ENCODE data around the gene MLN.

Gene MLN

GRCh38 chr6:33838983-33839382, 35.2 kb upstream of the MLN start:
- H3K56ac ChIP-seq (ENCODE audit: low read length) = peak overlapping the region; percentile 77
- H2BK5ac ChIP-seq (ENCODE audit: low read length) = peak overlapping the region; percentile 22
- H3K79me2 ChIP-seq (ENCODE audit: control insufficient read depth, insufficient read depth, low read length) = no peaks in the 10 kb centered on the region
- H3K4me3 ChIP-seq (ENCODE audit: low read length) = no peak overlapping the region
- H3K4me2 ChIP-seq (ENCODE audit: low read length) = no peak overlapping the region
- H4K5ac ChIP-seq (ENCODE audit: low read length) = no peak overlapping the region
- H3K18ac ChIP-seq (ENCODE audit: low read length) = no peak overlapping the region
- H4K8ac ChIP-seq (ENCODE audit: low read depth, low read length) = no peak overlapping the region
- no peak for DNase-seq
- no peaks in the 10 kb centered on the region for H3K27me3 ChIP-seq (ENCODE audit: insufficient read depth, low read length, poor library complexity)
- no peak overlapping the region for H3K27ac ChIP-seq (ENCODE audit: low read depth, low read length)
- WGBS (ENCODE audit: extremely low coverage, insufficient coverage, low lambda C conversion rate) = no CpG with 5 or more reads among the region's 10 CpGs
- no peak overlapping the region for H2BK15ac ChIP-seq (replicated peaks; ENCODE audit: low read depth)
- H3K4me1 ChIP-seq (ENCODE audit: control insufficient read depth, low read depth, low read length) = peaks cover 11% of the 10 kb centered on the region
- H2AK5ac ChIP-seq (ENCODE audit: low read length) = no peak overlapping the region
- H3K79me1 ChIP-seq (ENCODE audit: low read length) = no peaks in the 10 kb centered on the region
- H3K9ac ChIP-seq (ENCODE audit: low read length) = no peak overlapping the region
- no peaks in the 10 kb centered on the region for H3K36me3 ChIP-seq (ENCODE audit: control insufficient read depth, insufficient read depth, low read length)
- no peak overlapping the region for H3K23ac ChIP-seq (ENCODE audit: low read length)
- no peak overlapping the region for H3K4ac ChIP-seq (ENCODE audit: low read depth, low read length)
- H2BK120ac ChIP-seq (ENCODE audit: low read depth, low read length) = no peak overlapping the region

DNA sequence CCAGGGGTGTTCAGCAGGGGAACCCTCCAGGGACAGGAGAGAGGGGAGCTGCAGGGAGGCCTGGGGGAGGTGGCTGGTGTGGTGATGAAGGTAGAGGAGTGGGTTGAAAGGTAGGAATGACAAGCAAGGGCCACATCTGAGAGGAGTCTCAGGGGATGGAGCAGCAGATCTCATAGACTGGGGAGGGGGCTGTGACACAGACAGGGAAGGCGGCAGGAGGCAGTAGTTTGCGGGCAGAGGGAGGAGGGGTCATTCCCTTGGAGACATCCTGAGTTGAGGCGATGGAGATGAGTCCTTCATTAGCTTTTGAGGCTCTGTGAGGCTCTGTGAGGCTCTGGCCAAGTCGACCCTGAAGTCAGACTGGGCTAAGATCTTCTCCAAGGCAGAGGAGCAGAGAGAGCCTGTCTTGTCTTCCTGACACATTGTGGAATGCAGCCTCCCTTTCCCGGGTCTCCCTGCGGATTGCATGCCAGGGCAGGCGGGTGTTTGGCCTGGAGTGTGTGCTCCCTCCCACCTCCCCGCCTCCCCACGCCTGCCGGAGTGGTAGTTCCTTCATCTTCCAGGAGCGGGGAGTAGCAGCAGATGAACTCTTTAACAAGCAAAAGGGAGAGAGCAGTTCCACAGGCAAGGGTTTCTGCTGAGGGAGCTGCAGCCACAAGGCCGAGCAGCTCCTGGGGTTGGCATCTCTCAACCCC, 34.3 kb upstream of the MLN start:
- peak; percentile 81 for DNase-seq
- no peaks in the 10 kb centered on the region for H3K27me3 ChIP-seq (ENCODE audit: insufficient read depth, low read length, poor library complexity)
- WGBS (ENCODE audit: extremely low coverage, insufficient coverage, low lambda C conversion rate) = no CpG with 5 or more reads among the region's 12 CpGs

GRCh38 chr6:33836806-33837469, 33.1 kb upstream of the MLN start:
- Histone ChIP-seq H3K36me3 (ENCODE audit: control insufficient read depth, insufficient read depth, low read length) (no peaks in the 10 kb centered on the region), H2BK15ac (replicated peaks; ENCODE audit: low read depth) (no peak overlapping the region), H3K4me1 (ENCODE audit: control insufficient read depth, low read depth, low read length) (peaks cover 11% of the 10 kb centered on the region), H3K4me2 (ENCODE audit: low read length) (no peak overlapping the region), H3K56ac (ENCODE audit: low read length) (no peak overlapping the region), H4K5ac (ENCODE audit: low read length) (no peak overlapping the region), H3K4ac (ENCODE audit: low read depth, low read length) (no peak overlapping the region), H3K27ac (ENCODE audit: low read depth, low read length) (no peak overlapping the region), H3K23ac (ENCODE audit: low read length) (no peak overlapping the region), H3K9ac (ENCODE audit: low read length) (no peak overlapping the region), H3K79me1 (ENCODE audit: low read length) (no peaks in the 10 kb centered on the region), H2AK5ac (ENCODE audit: low read length) (no peak overlapping the region), H3K79me2 (ENCODE audit: control insufficient read depth, insufficient read depth, low read length) (no peaks in the 10 kb centered on the region), H3K18ac (ENCODE audit: low read length) (no peak overlapping the region), H3K4me3 (ENCODE audit: low read length) (no peak overlapping the region), H2BK120ac (ENCODE audit: low read depth, low read length) (no peak overlapping the region), H3K27me3 (ENCODE audit: insufficient read depth, low read length, poor library complexity) (no peaks in the 10 kb centered on the region), H2BK5ac (ENCODE audit: low read length) (no peak overlapping the region), H4K8ac (ENCODE audit: low read depth, low read length) (no peak overlapping the region)
- DNase-seq = no peak
- no CpG with 5 or more reads among the region's 3 CpGs for WGBS (ENCODE audit: extremely low coverage, insufficient coverage, low lambda C conversion rate)

More for the DNA sequence above, 34.3 kb upstream of the MLN start:
- no peak overlapping the region for H4K5ac ChIP-seq (ENCODE audit: low read length)
- peaks cover 11% of the 10 kb centered on the region for H3K4me1 ChIP-seq (ENCODE audit: control insufficient read depth, low read depth, low read length)
- H3K4me2 ChIP-seq (ENCODE audit: low read length) = no peak overlapping the region
- peak overlapping the region; percentile 38 for H3K9ac ChIP-seq (ENCODE audit: low read length)
- no peak overlapping the region for H3K18ac ChIP-seq (ENCODE audit: low read length)
- no peak overlapping the region for H4K8ac ChIP-seq (ENCODE audit: low read depth, low read length)
- H3K4me3 ChIP-seq (ENCODE audit: low read length) = no peak overlapping the region
- H3K79me1 ChIP-seq (ENCODE audit: low read length) = no peaks in the 10 kb centered on the region
- H2BK5ac ChIP-seq (ENCODE audit: low read length) = peak overlapping the region; percentile 48
- H2AK5ac ChIP-seq (ENCODE audit: low read length) = no peak overlapping the region
- no peak overlapping the region for H3K23ac ChIP-seq (ENCODE audit: low read length)
- H3K56ac ChIP-seq (ENCODE audit: low read length) = peak overlapping the region; percentile 77
- no peak overlapping the region for H2BK120ac ChIP-seq (ENCODE audit: low read depth, low read length)
- no peak overlapping the region for H3K27ac ChIP-seq (ENCODE audit: low read depth, low read length)
- no peaks in the 10 kb centered on the region for H3K36me3 ChIP-seq (ENCODE audit: control insufficient read depth, insufficient read depth, low read length)
- no peak overlapping the region for H3K4ac ChIP-seq (ENCODE audit: low read depth, low read length)
- H2BK15ac ChIP-seq (replicated peaks; ENCODE audit: low read depth) = no peak overlapping the region
- no peaks in the 10 kb centered on the region for H3K79me2 ChIP-seq (ENCODE audit: control insufficient read depth, insufficient read depth, low read length)

DNA sequence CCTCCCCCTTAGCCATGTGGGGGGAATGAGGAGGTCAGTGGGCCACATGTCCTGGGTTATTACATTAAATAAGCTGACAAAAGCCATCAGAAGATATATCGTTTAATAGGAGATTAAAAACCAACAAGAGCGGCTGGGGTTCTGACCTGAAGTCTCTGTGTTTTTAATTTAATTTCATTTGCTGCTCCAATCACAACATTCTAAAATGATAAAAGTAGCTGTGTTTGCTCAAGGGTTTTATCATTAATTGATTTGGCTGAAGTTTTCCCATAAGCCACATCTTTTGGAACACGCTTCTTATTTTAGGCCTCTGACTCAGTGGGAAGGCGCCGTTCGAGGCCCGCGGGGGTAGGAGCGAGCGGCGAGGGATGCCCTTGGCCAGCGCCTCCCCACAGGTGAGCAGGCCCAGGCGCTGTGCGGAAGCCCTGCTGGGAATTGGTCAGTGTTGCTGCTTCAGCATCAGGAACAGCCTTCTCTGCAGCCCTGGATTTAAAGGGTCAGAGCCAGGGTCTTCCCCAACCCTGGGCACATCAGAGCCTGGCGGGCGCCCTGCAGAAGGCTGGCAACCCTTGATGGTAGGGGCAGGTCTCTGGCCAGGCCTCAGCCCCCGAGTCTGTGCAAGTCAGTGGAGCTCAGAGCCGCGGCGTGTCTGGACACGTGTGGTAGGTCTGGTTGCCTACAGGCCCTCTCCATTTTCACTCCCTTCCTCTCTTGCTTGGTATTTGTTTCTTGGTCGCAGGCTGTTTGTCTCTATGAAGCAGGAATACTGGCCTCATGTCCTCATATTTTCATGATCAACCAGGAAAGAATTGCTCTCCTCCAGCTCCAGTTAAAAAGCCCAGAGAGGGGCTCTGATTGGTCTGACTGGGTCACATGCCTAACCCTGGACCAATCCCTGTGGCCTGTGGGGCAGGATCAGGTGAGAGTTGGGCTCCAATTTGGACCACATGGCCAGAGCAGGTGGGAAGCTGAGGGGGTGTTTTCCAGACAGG, 30.9 kb upstream of the MLN start:
- H4K8ac ChIP-seq (ENCODE audit: low read depth, low read length) = no peak overlapping the region

DNA sequence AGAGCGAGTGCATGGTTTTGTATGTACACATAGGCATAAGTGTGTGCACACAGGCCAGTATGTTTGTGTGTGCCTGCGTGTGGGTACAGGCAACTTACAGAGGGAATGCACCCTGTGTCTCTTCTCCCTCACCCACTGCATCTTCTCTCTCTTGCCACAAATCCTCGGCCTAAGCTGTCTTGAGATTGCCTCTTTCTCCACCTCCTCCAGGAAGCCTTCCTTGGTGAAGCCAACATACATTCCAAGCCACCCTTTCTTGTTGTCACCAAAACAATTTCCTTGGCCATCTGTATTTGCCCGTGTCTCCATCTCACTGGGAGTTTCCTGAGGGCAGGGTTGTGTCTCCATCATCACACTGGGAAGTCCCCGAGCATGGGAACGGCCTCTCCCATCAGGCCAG, 29.8 kb upstream of the MLN start:
- Histone ChIP-seq H3K79me2 (ENCODE audit: control insufficient read depth, insufficient read depth, low read length) (no peaks in the 10 kb centered on the region), H3K4me2 (ENCODE audit: low read length) (no peak overlapping the region), H2BK120ac (ENCODE audit: low read depth, low read length) (no peak overlapping the region), H3K4ac (ENCODE audit: low read depth, low read length) (no peak overlapping the region), H2BK5ac (ENCODE audit: low read length) (no peak overlapping the region), H3K36me3 (ENCODE audit: control insufficient read depth, insufficient read depth, low read length) (no peaks in the 10 kb centered on the region), H3K18ac (ENCODE audit: low read length) (no peak overlapping the region), H3K4me1 (ENCODE audit: control insufficient read depth, low read depth, low read length) (peaks cover 8% of the 10 kb centered on the region), H3K56ac (ENCODE audit: low read length) (no peak overlapping the region), H3K27ac (ENCODE audit: low read depth, low read length) (no peak overlapping the region), H3K27me3 (ENCODE audit: insufficient read depth, low read length, poor library complexity) (no peaks in the 10 kb centered on the region), H3K79me1 (ENCODE audit: low read length) (no peaks in the 10 kb centered on the region), H3K23ac (ENCODE audit: low read length) (no peak overlapping the region), H2BK15ac (replicated peaks; ENCODE audit: low read depth) (no peak overlapping the region), H2AK5ac (ENCODE audit: low read length) (no peak overlapping the region), H4K8ac (ENCODE audit: low read depth, low read length) (no peak overlapping the region), H3K4me3 (ENCODE audit: low read length) (no peak overlapping the region), H3K9ac (ENCODE audit: low read length) (no peak overlapping the region), H4K5ac (ENCODE audit: low read length) (no peak overlapping the region)
- no CpG with 5 or more reads among the region's 6 CpGs for WGBS (ENCODE audit: extremely low coverage, insufficient coverage, low lambda C conversion rate)
- no peak for DNase-seq

More for the DNA sequence above, 30.9 kb upstream of the MLN start:
- Histone ChIP-seq H3K79me1 (ENCODE audit: low read length) (no peaks in the 10 kb centered on the region), H3K4ac (ENCODE audit: low read depth, low read length) (no peak overlapping the region), H2BK15ac (replicated peaks; ENCODE audit: low read depth) (no peak overlapping the region), H3K4me3 (ENCODE audit: low read length) (no peak overlapping the region), H4K5ac (ENCODE audit: low read length) (no peak overlapping the region), H3K18ac (ENCODE audit: low read length) (no peak overlapping the region), H3K27ac (ENCODE audit: low read depth, low read length) (no peak overlapping the region), H2AK5ac (ENCODE audit: low read length) (no peak overlapping the region), H3K23ac (ENCODE audit: low read length) (no peak overlapping the region), H2BK120ac (ENCODE audit: low read depth, low read length) (no peak overlapping the region), H3K4me1 (ENCODE audit: control insufficient read depth, low read depth, low read length) (peaks cover 8% of the 10 kb centered on the region), H2BK5ac (ENCODE audit: low read length) (no peak overlapping the region), H3K36me3 (ENCODE audit: control insufficient read depth, insufficient read depth, low read length) (no peaks in the 10 kb centered on the region), H3K56ac (ENCODE audit: low read length) (no peak overlapping the region), H3K79me2 (ENCODE audit: control insufficient read depth, insufficient read depth, low read length) (no peaks in the 10 kb centered on the region), H3K9ac (ENCODE audit: low read length) (no peak overlapping the region), H3K4me2 (ENCODE audit: low read length) (no peak overlapping the region), H3K27me3 (ENCODE audit: insufficient read depth, low read length, poor library complexity) (no peaks in the 10 kb centered on the region)
- DNase-seq = no peak
- WGBS (ENCODE audit: extremely low coverage, insufficient coverage, low lambda C conversion rate) = no CpG with 5 or more reads among the region's 22 CpGs
